Heart right ventricle (tissue), 16 donors: Measurements from ENCODE around the gene ADAMTS17. TPM values are rescaled to one million over a fixed set of nuclear protein-coding genes. Genes with fewer than 3 reads are reported as not detected.
A peak's percentile ranks its signal among the peaks of the same experiment; 100 is the strongest.
"Not testable (repeated sequence)": the region's sequence is repeated elsewhere in the genome, so short reads cannot be mapped to it uniquely, and the experiment has no call there.

Source experiments
- ATAC-seq, 8 donors: fragments of 200-7000 bp; cut with Tn5 transposase; one replicate each; pipeline ENCODE4 v1.9.1; 2020; ENCODE audit warnings: mild to moderate bottlenecking in 8 of 8, moderate library complexity in 8 of 8, moderate number of reproducible peaks in 1 of 8
- DNase-seq, 2 donors: peaks; one replicate each; pipeline ENCODE4 v3.0.0-alpha.2; 2020
- H3K27ac ChIP-seq, 10 donors: fragments of 200-600 bp; sonication (generic) in 2 of 10; one replicate each; pipeline versions ENCODE4 v1.5.0 to v1.8.0; 2020 to 2022; ENCODE audit warnings: mild to moderate bottlenecking in 3 of 10
- H3K27me3 ChIP-seq, 7 donors: fragments of 200-600 bp; one replicate each; pipeline ENCODE4 v1.8.0; 2021 to 2022; ENCODE audit warnings: mild to moderate bottlenecking in 2 of 7
- H3K36me3 ChIP-seq, 9 donors: fragments of 200-600 bp; sonication (generic) in 1 of 9; one replicate each; pipeline versions ENCODE4 v1.5.0 to v1.8.0; 2020 to 2022; ENCODE audit warnings: mild to moderate bottlenecking in 2 of 9
- H3K4me1 ChIP-seq, 9 donors: fragments of 200-600 bp; sonication (generic) in 1 of 9; one replicate each; pipeline versions ENCODE4 v1.5.0 to v1.8.0; 2020 to 2022; ENCODE audit warnings: mild to moderate bottlenecking in 4 of 9
- H3K4me3 ChIP-seq, 10 donors: fragments of 200-600 bp; sonication (generic) in 2 of 10; one replicate each; pipeline versions ENCODE4 v1.5.0 to v1.8.0; 2020 to 2022; ENCODE audit warnings: mild to moderate bottlenecking in 7 of 10, moderate library complexity in 2 of 10
- H3K9me3 ChIP-seq, 11 donors: fragments of 200-600 bp in 10 of 11; sonication (generic) in 2 of 11; one replicate each; pipeline versions ENCODE4 v1.5.0 to v1.8.0; 2013 to 2022; ENCODE audit warnings: mild to moderate bottlenecking in 2 of 11, control low read depth in 1 of 11, moderate library complexity in 1 of 11
- CTCF ChIP-seq, 9 donors: fragments of 200-600 bp; sonication (generic) in 2 of 9; IDR thresholded peaks; one replicate each; pipeline versions ENCODE4 v1.5.0 to v1.8.0; 2021 to 2022; ENCODE audit warnings: antibody characterized with exemption in 9 of 9, mild to moderate bottlenecking in 5 of 9, moderate library complexity in 1 of 9
- WGBS, 2 donors: extraction: QIAGEN DNeasy Blood & Tissue Kit; methylation state at CpG; one replicate each; pipeline ENCODE4 v1.1.7; 2013; ENCODE audit warnings: inconsistent platforms in 1 of 2; 5-methylcytosine and 5-hydroxymethylcytosine counted together
- intact Hi-C, 10 donors: fragments of 100-400 bp; cut with DNase I; formaldehyde crosslinking; loops; one replicate each; pipeline versions ENCODE4 v1.11.1 to v1.14.2; 2022
- polyA plus RNA-seq, 2 donors: library from polyadenylated mRNA; stranded (reverse); fragments of 200-250 nt; gene quantifications; one replicate each; pipeline ENCODE4 v1.2.3, GENCODE V29; 2013
- total RNA-seq, 10 donors: library from RNA; stranded (reverse); fragmentation: NEBNext Ultra II Directional in 3 of 10; extraction: Animal tissue kit (Norgen Biotek cat#: 25700) in 3 of 10; gene quantifications; one replicate each; pipeline versions ENCODE4 v1.2.1 to v1.2.4, GENCODE V29; 2021 to 2023
- donor health status: Arrhythmogenic right ventricular cardiomyopathy.
- donor health status: ischemic (EF 13 %, LVEDD 7.1; RV severe dilation, severe dysfunction).
- donor health status: healthy with polysubstance abuse.
- donor health status: DM: no; HTN: yes; CAD: no.
- donor health status: DM: no; HTN: no; CAD: no.
- donor health status: ischemic (EF 25% LVEDD 6.9; RV normal size, moderate dysfunction).
- donor health status: ischemic (EF 25% LVEDD 5.7; RV mildly dilated, moderate dysfunction).
- donor health status: healthy.
- donor health status: DM: yes; HTN: yes; CAD: no.
- donor health status: Ischemic cardiomyopathy.
- donor health status: ischemic (EF 35%, LVEDD 5.7; RV mildly dilated, moderate dysfunction).
- donor health status: nonischemic (EF 11% LVEDD 7.7; RV severe dilation, severe dysfunction).
- donor health status: DM: yes; HTN: yes; CAD: no.
- donor health status: PGD.
- donor health status: ischemic (EF 29% LVEDD 5.4; RV normal size, mild dysfunction).
- donor health status: nonischemic (EF 23%, LVEDD 6.1; RV moderate dilation, normal function).

ADAMTS17 gene
- total and polyA plus RNA-seq, 12 donors: 0.47 to 5.0 (median 1.2) TPM

- DNase-seq (no peak), ATAC-seq (no peak)
- 97 to 98% methylated on average over 5 of the region's 5 CpGs for WGBS, 2 donors
- intact Hi-C loops: loop anchor here in 1 of 10 donors (10.0 kb wide), 1 partner anchor 61 kb away; no protein-coding TSS in a partner anchor
- Histone ChIP-seq H3K27ac (no peak overlapping the region), H3K9me3 (peaks cover 0 to 4% (median 0%) of the 10 kb centered on the region in 11 donors), H3K27me3 (no peaks in the 10 kb centered on the region), H3K4me1 (peaks cover 0 to 11% (median 0%) of the 10 kb centered on the region in 9 donors), H3K36me3 (no peaks in the 10 kb centered on the region), H3K4me3 (no peak overlapping the region)
- TF ChIP-seq CTCF (IDR thresholded peaks at IDR 0.05): no peak
These were observed 267.8 kb downstream of the ADAMTS17 start for GRCh38 chr15:100073982-100074381.

- ATAC-seq, H3K36me3 ChIP-seq, H3K4me1 ChIP-seq, H3K27me3 ChIP-seq, H3K27ac ChIP-seq, DNase-seq, H3K9me3 ChIP-seq, H3K4me3 ChIP-seq, intact Hi-C loops: not testable (repeated sequence)
- 75 to 76% methylated on average over 10 of the region's 12 CpGs for WGBS, 2 donors
These were observed 275.1 kb downstream of the ADAMTS17 start for GRCh38 chr15:100066521-100067280.

GRCh38 chr15:100061944-100062343 lies 279.8 kb downstream of the ADAMTS17 start:
- H3K27me3 ChIP-seq: no peaks in the 10 kb centered on the region
- DNase-seq (no peak), ATAC-seq (peak in 5 of 8 donors; percentile 28 to 70 (median 50))
- intact Hi-C loops: no loop called here
- H3K4me3 ChIP-seq: no peak overlapping the region
- no peaks in the 10 kb centered on the region for H3K36me3 ChIP-seq
- 50 to 53% methylated on average over 5 of the region's 5 CpGs for WGBS, 2 donors
- H3K27ac ChIP-seq: peak overlapping the region in 1 of 10 donors; percentile 6
- TF ChIP-seq CTCF (IDR thresholded peaks at IDR 0.05): no peak
- peaks cover 0 to 6% (median 0%) of the 10 kb centered on the region in 11 donors for H3K9me3 ChIP-seq
- peaks cover 0 to 26% (median 19%) of the 10 kb centered on the region in 9 donors for H3K4me1 ChIP-seq

GRCh38 chr15:100060276-100060926 lies 281.4 kb downstream of the ADAMTS17 start:
- 50 to 55% methylated on average over 10 of the region's 10 CpGs for WGBS, 2 donors
- Histone ChIP-seq H3K27ac (peak overlapping the region in 3 of 10 donors; percentile 38 to 59 (median 39)), H3K4me3 (no peak overlapping the region), H3K36me3 (no peaks in the 10 kb centered on the region), H3K9me3 (no peaks in the 10 kb centered on the region), H3K27me3 (no peaks in the 10 kb centered on the region), H3K4me1 (peaks cover 0 to 26% (median 19%) of the 10 kb centered on the region in 9 donors)
- peak in 1 of 2 donors; percentile 54 for DNase-seq
- TF ChIP-seq CTCF (IDR thresholded peaks at IDR 0.05): no peak
- intact Hi-C loops: no loop called here
- ATAC-seq: peak; percentile 41 to 84 (median 62)
